CD14-positive monocyte (primary cell): ENCODE results near the gene DBN1. TPM values are rescaled to one million over a fixed set of nuclear protein-coding genes. Genes with fewer than 3 reads are reported as not detected.

ENCODE experiments used
- DNase-seq, 3 donors: peaks; one replicate each; pipeline ENCODE4 v3.0.0-alpha.2; 2011 to 2022
- H2AFZ ChIP-seq: 2 replicates; pipeline ENCODE4 v1.6.0; 2012; ENCODE audit warnings: mild to moderate bottlenecking, low read depth, low read length, inconsistent platforms; ENCODE audit not compliant: insufficient read depth, poor library complexity, severe bottlenecking
- H3K27ac ChIP-seq, 2 donors: 1 replicate in 1 of 2; 2 replicates in 1 of 2; pipeline ENCODE4 v1.5.1; 2012 to 2013; ENCODE audit warnings: low read length in 2 of 2, control low read depth in 1 of 2, inconsistent platforms in 1 of 2, low read depth in 1 of 2, mild to moderate bottlenecking in 1 of 2
- H3K27me3 ChIP-seq, 2 donors: one replicate each; pipeline versions ENCODE4 v1.6.0 to v1.6.1; 2011 to 2013; ENCODE audit warnings: low read length in 2 of 2; ENCODE audit not compliant: control insufficient read depth in 2 of 2, insufficient read depth in 2 of 2
- H3K36me3 ChIP-seq, 2 donors: replicated peaks in 1 of 2; 1 replicate in 1 of 2; 2 replicates in 1 of 2; pipeline versions ENCODE4 v1.5.1 to v1.6.1; 2012 to 2013; ENCODE audit warnings: low read length in 2 of 2, control low read depth in 1 of 2, inconsistent platforms in 1 of 2, mild to moderate bottlenecking in 1 of 2; ENCODE audit not compliant: insufficient read depth in 2 of 2, control insufficient read depth in 1 of 2
- H3K4me1 ChIP-seq, 2 donors: 1 replicate in 1 of 2; 2 replicates in 1 of 2; pipeline versions ENCODE4 v1.5.1 to v1.6.1; 2012 to 2013; ENCODE audit warnings: low read length in 2 of 2, control low read depth in 1 of 2, inconsistent platforms in 1 of 2, mild to moderate bottlenecking in 1 of 2, moderate library complexity in 1 of 2; ENCODE audit not compliant: insufficient read depth in 2 of 2, control insufficient read depth in 1 of 2
- H3K4me2 ChIP-seq: replicated peaks from 2 replicates; pipeline ENCODE3; 2012; ENCODE audit warnings: low read length, moderate library complexity, mild to moderate bottlenecking; ENCODE audit not compliant: poor library complexity, severe bottlenecking; ENCODE audit errors: extremely low read depth
- H3K4me3 ChIP-seq, 3 experiments: fragments of 200-600 bp in 1 of 3; sonication (generic) in 1 of 3; replicated peaks in 1 of 3; 1 replicate in 2 of 3; 2 replicates in 1 of 3; pipeline ENCODE4 v1.5.1; 2011 to 2013; ENCODE audit warnings: low read length in 3 of 3, mild to moderate bottlenecking in 3 of 3, control low read depth in 2 of 3, low read depth in 2 of 3, inconsistent platforms in 1 of 3, moderate library complexity in 1 of 3
- H3K79me2 ChIP-seq: 2 replicates; pipeline ENCODE4 v1.6.0; 2012; ENCODE audit warnings: mild to moderate bottlenecking, control low read depth, inconsistent platforms, low read length, moderate library complexity; ENCODE audit not compliant: insufficient read depth
- H3K9ac ChIP-seq: 2 replicates; pipeline ENCODE4 v1.6.0; 2017; ENCODE audit warnings: low read length, mild to moderate bottlenecking; ENCODE audit not compliant: insufficient read depth, poor library complexity, severe bottlenecking
- H3K9me3 ChIP-seq, 2 donors: replicated peaks in 1 of 2; 1 replicate in 1 of 2; 2 replicates in 1 of 2; pipeline versions ENCODE4 v1.5.1 to v1.6.1; 2012 to 2013; ENCODE audit warnings: low read length in 2 of 2, control low read depth in 1 of 2; ENCODE audit not compliant: control insufficient read depth in 1 of 2, insufficient read depth in 1 of 2
- H4K20me1 ChIP-seq: 2 replicates; pipeline ENCODE4 v1.6.0; 2012; ENCODE audit warnings: mild to moderate bottlenecking, low read length, control low read depth, moderate library complexity; ENCODE audit not compliant: insufficient read depth
- H3K27ac Mint-ChIP-seq, 7 donors: one replicate each; pipeline ENCODE4 v1.8.0; 2020; ENCODE audit warnings: mild to moderate bottlenecking in 7 of 7, mixed read lengths in 7 of 7, moderate library complexity in 6 of 7, inconsistent platforms in 2 of 7
- H3K27me3 Mint-ChIP-seq, 3 donors: one replicate each; pipeline ENCODE4 v1.8.0; 2021 to 2022; ENCODE audit warnings: low read depth in 3 of 3, mild to moderate bottlenecking in 3 of 3, mixed read lengths in 3 of 3, moderate library complexity in 3 of 3, inconsistent platforms in 1 of 3
- H3K36me3 Mint-ChIP-seq, 2 donors: one replicate each; pipeline ENCODE4 v1.8.0; 2020; ENCODE audit warnings: mixed read lengths in 2 of 2, inconsistent platforms in 1 of 2, mild to moderate bottlenecking in 1 of 2
- H3K4me1 Mint-ChIP-seq: one replicate; pipeline ENCODE4 v1.8.0; 2020; ENCODE audit warnings: mild to moderate bottlenecking, mixed read lengths
- H3K4me3 Mint-ChIP-seq, 2 donors: one replicate each; pipeline ENCODE4 v1.8.0; 2020; ENCODE audit warnings: mild to moderate bottlenecking in 2 of 2, mixed read lengths in 2 of 2, moderate library complexity in 1 of 2
- H3K9me3 Mint-ChIP-seq, 7 donors: one replicate each; pipeline ENCODE4 v1.8.0; 2020 to 2022; ENCODE audit warnings: mixed read lengths in 7 of 7, mild to moderate bottlenecking in 6 of 7, moderate library complexity in 6 of 7, inconsistent platforms in 2 of 7
- CTCF ChIP-seq: fragments of 200-600 bp; IDR thresholded peaks from one replicate; pipeline ENCODE4 v1.8.0; 2022; ENCODE audit warnings: antibody characterized with exemption, mild to moderate bottlenecking
- WGBS: methylation state at CpG from one replicate; pipeline ENCODE4 v1.1.5; 2013; ENCODE audit warnings: missing lambda C conversion rate; ENCODE audit not compliant: insufficient coverage; 5-methylcytosine and 5-hydroxymethylcytosine counted together
- intact Hi-C, 2 donors: fragments of 100-400 bp; cut with micrococcal nuclease; formaldehyde crosslinking; loops; one replicate each; pipeline versions ENCODE4 v1.15.0 to v1.15.1; 2023
- polyA plus RNA-seq, 3 donors: library from polyadenylated mRNA; depleted of rRNA in 1 of 3; unstranded in 2 of 3; stranded (reverse) in 1 of 3; fragments of 300-500 nt in 2 of 3; fragments of >200 nt in 1 of 3; fragmentation: Illumina TruSeq in 2 of 3; gene quantifications; 1 replicate in 2 of 3; 2 replicates in 1 of 3; pipeline ENCODE4 v1.2.3, GENCODE V29; 2012 to 2021

DBN1 gene
- polyA plus RNA-seq, 3 donors, result 0.71 to 1.6 (median 0.73) TPM

GRCh38 chr5:177499842-177500241, 26.4 kb upstream of the DBN1 start:
- Histone ChIP-seq H4K20me1 (peaks cover 57% of the 10 kb centered on the region), H3K27ac (no peak overlapping the region), H3K36me3 (peaks cover 24 to 25% of the 10 kb centered on the region in 2 donors), H3K9ac (no peak overlapping the region), H3K9me3 (no peaks in the 10 kb centered on the region), H3K4me2 (no peak overlapping the region), H2AFZ (no peak overlapping the region), H3K4me1 (peaks cover 75 to 78% of the 10 kb centered on the region in 2 donors), H3K4me3 (no peak overlapping the region), H3K79me2 (peaks cover 27% of the 10 kb centered on the region), H3K27me3 (peaks cover 0 to 17% of the 10 kb centered on the region in 2 donors)
- H3K9me3 Mint-ChIP-seq, result peaks cover 0 to 3% (median 0%) of the 10 kb centered on the region in 7 donors
- TF ChIP-seq CTCF, result no peak
- peaks cover 22 to 33% of the 10 kb centered on the region in 2 donors for H3K36me3 Mint-ChIP-seq
- H3K4me3 Mint-ChIP-seq, result peak overlapping the region in 1 of 2 donors; percentile 63
- no peak for DNase-seq
- H3K27ac Mint-ChIP-seq, result peak overlapping the region in 2 of 7 donors; percentile 55 to 58
- WGBS, result 86% methylated on average over 6 of the region's 6 CpGs
- intact Hi-C loops, result loop anchor here (5.0 to 10.0 kb wide), 6 partner anchors 43 to 188 kb away; partner anchors contain the start of genes MXD3 (in 2 of the 2) and PFN3 (in 1 of the 2)
- peaks cover 70% of the 10 kb centered on the region for H3K4me1 Mint-ChIP-seq
- H3K27me3 Mint-ChIP-seq, result peaks cover 19 to 30% (median 21%) of the 10 kb centered on the region in 3 donors

- peaks cover 19 to 30% (median 21%) of the 10 kb centered on the region in 3 donors for H3K27me3 Mint-ChIP-seq
- peak overlapping the region; percentile 84 for H3K9ac ChIP-seq
- H3K36me3 Mint-ChIP-seq, result peaks cover 14 to 19% of the 10 kb centered on the region in 2 donors
- H3K4me3 Mint-ChIP-seq, result peak overlapping the region; percentile 78 to 88
- H2AFZ ChIP-seq, result no peak overlapping the region
- intact Hi-C loops, result loop anchor here (5.0 to 10.0 kb wide), 4 partner anchors 41 to 186 kb away; partner anchors contain the start of genes MXD3 (in 1 of the 2) and PFN3 (in 1 of the 2)
- peaks cover 75 to 78% of the 10 kb centered on the region in 2 donors for H3K4me1 ChIP-seq
- H3K79me2 ChIP-seq, result peaks cover 28% of the 10 kb centered on the region
- peaks cover 0 to 17% of the 10 kb centered on the region in 2 donors for H3K27me3 ChIP-seq
- 21% methylated on average over 36 of the region's 48 CpGs for WGBS
- H3K9me3 ChIP-seq, result no peaks in the 10 kb centered on the region
- peaks cover 40% of the 10 kb centered on the region for H4K20me1 ChIP-seq
- peak overlapping the region; percentile 94 for H3K4me2 ChIP-seq
- H3K4me3 ChIP-seq, result peak overlapping the region; percentile 5 to 84 (median 13)
- no peak for DNase-seq
- peaks cover 72% of the 10 kb centered on the region for H3K4me1 Mint-ChIP-seq
- H3K27ac Mint-ChIP-seq, result peak overlapping the region; percentile 82 to 95 (median 90)
- peaks cover 8% of the 10 kb centered on the region in 2 donors for H3K36me3 ChIP-seq
- H3K27ac ChIP-seq, result peak overlapping the region; percentile 37 to 87
- no peak for TF ChIP-seq CTCF
- peaks cover 0 to 3% (median 0%) of the 10 kb centered on the region in 7 donors for H3K9me3 Mint-ChIP-seq
Observed at GRCh38 chr5:177498013-177498787, 24.8 kb upstream of the DBN1 start.
